ENCODE data around the gene SDK1.
"Not testable (repeated sequence)": the region's sequence is repeated elsewhere in the genome, so short reads cannot be mapped to it uniquely, and the experiment has no call there.

SDK1 gene

DNA sequence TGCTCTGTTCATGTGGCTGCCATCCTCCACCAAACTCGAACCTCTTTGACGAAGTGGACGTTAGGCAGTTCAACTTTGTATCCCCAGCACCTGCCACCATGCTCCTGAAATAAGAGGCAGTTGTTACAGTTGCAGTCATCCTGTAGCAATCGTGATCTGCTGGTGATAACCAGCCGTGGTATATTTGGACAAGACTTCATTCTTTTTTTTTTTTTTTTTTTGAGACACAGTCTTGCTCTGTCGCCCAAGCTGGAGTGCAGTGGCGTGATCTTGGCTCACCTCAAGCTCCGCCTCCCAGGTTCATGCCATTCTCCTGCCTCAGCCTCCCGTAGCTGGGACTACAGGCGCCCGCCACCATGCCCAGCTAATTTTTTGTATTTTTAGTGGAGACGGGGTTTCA lies 640.7 kb downstream of the SDK1 start:
- H3K4me3 ChIP-seq (ENCODE audit: insufficient read depth, low read depth, low read length, poor library complexity, severe bottlenecking); H3K27me3 ChIP-seq (replicated peaks; ENCODE audit: control insufficient read depth, insufficient read depth, low read length, poor library complexity, severe bottlenecking); H3K9me3 ChIP-seq (ENCODE audit: control insufficient read depth, low read length); H3K4me1 ChIP-seq (ENCODE audit: control insufficient read depth, insufficient read depth, low read length, poor library complexity, severe bottlenecking); DNase-seq; H3K36me3 ChIP-seq (ENCODE audit: control insufficient read depth, insufficient read depth, low read length); H3K27ac ChIP-seq (ENCODE audit: insufficient read depth, low read length, poor library complexity, severe bottlenecking): not testable (repeated sequence)

DNA sequence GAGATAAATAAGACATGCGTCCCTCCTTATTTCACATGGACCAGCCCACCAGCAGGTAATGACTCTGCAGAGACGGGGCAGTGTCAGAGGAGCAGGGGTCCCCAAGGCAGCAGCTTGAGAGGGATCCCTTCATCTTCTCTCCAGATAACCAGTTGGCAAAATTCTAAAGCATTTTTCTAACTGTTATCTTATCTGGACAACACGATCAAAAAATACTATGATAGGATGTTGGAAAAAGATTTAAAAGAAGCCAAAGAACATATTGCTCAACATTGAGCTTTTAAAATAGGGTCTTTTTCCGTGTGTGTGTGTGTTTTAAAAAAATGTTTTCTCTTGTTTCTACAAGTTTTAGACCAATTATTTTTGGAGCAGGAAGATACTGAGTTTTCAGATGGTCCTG lies 641.2 kb downstream of the SDK1 start:
- Histone ChIP-seq H3K27ac (ENCODE audit: insufficient read depth, low read length, poor library complexity, severe bottlenecking) (no peak overlapping the region), H3K36me3 (ENCODE audit: control insufficient read depth, insufficient read depth, low read length) (no peaks in the 10 kb centered on the region), H3K4me3 (ENCODE audit: insufficient read depth, low read depth, low read length, poor library complexity, severe bottlenecking) (no peak overlapping the region), H3K9me3 (ENCODE audit: control insufficient read depth, low read length) (no peaks in the 10 kb centered on the region), H3K27me3 (replicated peaks; ENCODE audit: control insufficient read depth, insufficient read depth, low read length, poor library complexity, severe bottlenecking) (no peaks in the 10 kb centered on the region), H3K4me1 (ENCODE audit: control insufficient read depth, insufficient read depth, low read length, poor library complexity, severe bottlenecking) (no peaks in the 10 kb centered on the region)
- DNase-seq = no peak

DNA sequence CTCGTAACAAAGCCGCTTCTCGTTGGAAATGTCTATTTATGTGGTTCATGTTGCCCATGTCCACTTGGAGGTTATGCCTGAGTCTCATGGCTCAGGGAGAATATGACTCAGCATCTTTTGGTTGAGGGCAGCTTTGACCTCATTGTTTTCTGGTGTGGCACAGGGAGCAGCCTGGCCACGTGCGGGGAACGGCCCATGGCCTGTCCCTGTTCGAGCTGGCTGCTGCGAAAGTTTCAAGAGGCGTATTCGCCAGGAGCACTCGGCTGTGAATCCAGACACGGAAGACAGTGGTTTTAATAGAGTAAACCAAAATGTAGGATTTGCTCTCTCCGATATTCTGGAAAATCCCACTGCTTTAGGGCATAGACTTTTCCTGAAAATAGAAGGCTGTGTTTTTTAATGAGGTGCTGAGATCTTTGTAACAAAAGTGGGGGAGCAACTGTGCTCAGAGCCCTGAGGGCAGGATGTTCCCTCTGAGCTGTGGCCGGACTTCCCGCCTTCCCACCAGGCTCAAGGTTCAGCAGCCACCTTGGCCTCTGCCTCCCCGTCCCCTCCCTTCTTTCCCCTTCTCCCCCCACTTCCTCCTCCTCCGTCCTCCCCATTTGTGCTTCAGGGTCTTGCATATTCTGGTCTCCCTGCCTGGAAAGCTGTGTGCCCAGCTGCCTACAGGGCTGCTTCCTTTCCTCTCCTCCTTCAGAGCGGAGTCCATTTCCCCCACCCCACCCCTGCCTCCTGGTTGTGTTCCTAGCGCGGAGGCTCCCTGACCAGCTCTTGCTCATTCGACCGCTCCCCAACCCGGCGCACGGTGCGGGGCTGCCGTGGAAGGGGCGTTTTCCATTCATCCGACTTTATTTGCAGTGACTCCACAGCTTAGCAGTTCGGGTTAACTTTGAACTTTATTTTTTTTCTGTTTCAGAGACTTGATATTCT lies 642.0 kb downstream of the SDK1 start:
- H3K4me3 ChIP-seq (ENCODE audit: insufficient read depth, low read depth, low read length, poor library complexity, severe bottlenecking) = no peak overlapping the region
- H3K27me3 ChIP-seq (replicated peaks; ENCODE audit: control insufficient read depth, insufficient read depth, low read length, poor library complexity, severe bottlenecking) = no peaks in the 10 kb centered on the region
- H3K9me3 ChIP-seq (ENCODE audit: control insufficient read depth, low read length) = no peaks in the 10 kb centered on the region
- no peaks in the 10 kb centered on the region for H3K4me1 ChIP-seq (ENCODE audit: control insufficient read depth, insufficient read depth, low read length, poor library complexity, severe bottlenecking)
- H3K27ac ChIP-seq (ENCODE audit: insufficient read depth, low read length, poor library complexity, severe bottlenecking) = no peak overlapping the region
- DNase-seq = no peak
- no peaks in the 10 kb centered on the region for H3K36me3 ChIP-seq (ENCODE audit: control insufficient read depth, insufficient read depth, low read length)

DNA sequence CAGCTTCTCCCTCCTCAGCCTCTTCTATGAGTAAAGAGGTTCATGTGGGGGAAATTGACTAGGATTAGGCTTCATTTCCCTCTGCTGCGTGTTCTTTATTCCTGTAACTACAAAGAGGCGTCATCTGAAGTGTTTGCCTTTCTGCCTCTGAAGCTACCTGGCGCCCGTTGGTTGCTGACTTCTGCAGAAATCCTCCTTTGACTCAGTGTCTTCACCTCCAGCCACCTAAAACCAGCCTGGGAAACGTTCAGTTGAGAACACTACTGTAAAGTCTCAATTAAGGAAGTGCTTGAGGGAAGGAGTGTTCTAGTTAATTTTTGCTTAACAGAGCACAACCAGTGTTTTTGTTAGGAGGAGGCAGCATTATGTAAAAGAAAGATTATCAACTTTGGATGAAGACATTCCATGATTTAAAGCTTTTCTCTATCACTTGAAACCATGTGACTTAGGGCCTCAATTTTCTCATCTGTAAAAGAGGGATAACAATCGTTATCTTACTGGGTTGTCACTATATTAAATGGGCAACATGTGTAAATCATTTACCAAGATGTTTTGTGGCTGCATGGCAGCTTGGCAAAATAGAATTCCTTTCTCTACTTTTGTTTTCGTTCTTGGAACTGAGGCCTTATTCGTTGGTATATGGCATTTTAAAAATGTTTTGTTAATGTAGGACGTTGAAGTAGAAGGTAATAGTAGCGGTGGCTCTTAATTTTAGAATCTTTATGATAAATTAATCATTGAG lies 642.9 kb downstream of the SDK1 start:
- DNase-seq = no peak
- no peaks in the 10 kb centered on the region for H3K36me3 ChIP-seq (ENCODE audit: control insufficient read depth, insufficient read depth, low read length)
- H3K27me3 ChIP-seq (replicated peaks; ENCODE audit: control insufficient read depth, insufficient read depth, low read length, poor library complexity, severe bottlenecking) = no peaks in the 10 kb centered on the region
- H3K4me1 ChIP-seq (ENCODE audit: control insufficient read depth, insufficient read depth, low read length, poor library complexity, severe bottlenecking) = no peaks in the 10 kb centered on the region
- no peaks in the 10 kb centered on the region for H3K9me3 ChIP-seq (ENCODE audit: control insufficient read depth, low read length)
- no peak overlapping the region for H3K27ac ChIP-seq (ENCODE audit: insufficient read depth, low read length, poor library complexity, severe bottlenecking)
- no peak overlapping the region for H3K4me3 ChIP-seq (ENCODE audit: insufficient read depth, low read depth, low read length, poor library complexity, severe bottlenecking)

DNA sequence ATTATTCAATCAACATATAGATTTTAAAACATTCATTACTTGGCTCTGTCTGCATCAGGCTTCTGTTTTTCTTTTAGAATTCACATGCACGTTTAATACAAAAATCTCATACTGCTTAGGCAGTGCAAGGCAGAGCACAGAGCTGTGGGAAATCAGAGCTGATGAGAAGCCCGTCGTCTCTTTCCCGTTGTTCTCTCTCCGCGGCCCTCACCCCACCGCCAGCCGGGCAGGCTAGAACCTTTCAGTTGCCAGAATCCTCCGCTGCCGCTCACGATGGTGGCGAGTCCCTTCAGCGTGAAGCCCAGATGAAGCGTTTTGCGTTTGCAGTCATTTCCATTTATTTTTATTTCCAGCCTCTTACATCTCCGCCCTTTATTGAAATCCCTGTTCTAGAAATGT lies 648.2 kb downstream of the SDK1 start:
- H3K9me3 ChIP-seq (ENCODE audit: control insufficient read depth, low read length) = no peaks in the 10 kb centered on the region
- no peaks in the 10 kb centered on the region for H3K27me3 ChIP-seq (replicated peaks; ENCODE audit: control insufficient read depth, insufficient read depth, low read length, poor library complexity, severe bottlenecking)
- no peaks in the 10 kb centered on the region for H3K36me3 ChIP-seq (ENCODE audit: control insufficient read depth, insufficient read depth, low read length)
- no peak for DNase-seq
- H3K27ac ChIP-seq (ENCODE audit: insufficient read depth, low read length, poor library complexity, severe bottlenecking) = no peak overlapping the region
- no peak overlapping the region for H3K4me3 ChIP-seq (ENCODE audit: insufficient read depth, low read depth, low read length, poor library complexity, severe bottlenecking)
- no peaks in the 10 kb centered on the region for H3K4me1 ChIP-seq (ENCODE audit: control insufficient read depth, insufficient read depth, low read length, poor library complexity, severe bottlenecking)

DNA sequence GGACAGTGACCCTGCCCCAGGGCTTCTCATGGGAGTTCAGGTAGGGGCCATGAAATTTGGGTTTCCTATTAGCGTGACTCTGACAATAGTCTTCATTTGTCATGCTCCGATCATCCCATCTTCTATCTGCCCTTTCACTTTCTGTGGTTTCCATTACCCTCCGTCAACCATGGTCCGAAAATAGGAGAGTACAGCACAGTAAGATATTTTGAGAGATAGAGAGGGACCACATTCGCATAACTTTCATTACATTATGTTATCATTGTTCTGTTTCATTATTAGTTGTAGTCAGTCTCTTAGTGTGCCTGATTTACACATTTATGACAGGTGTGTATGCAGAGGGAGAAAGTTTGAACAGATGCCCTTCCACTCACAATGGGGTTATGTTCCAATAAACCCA lies 649.2 kb downstream of the SDK1 start:
- Histone ChIP-seq H3K9me3 (ENCODE audit: control insufficient read depth, low read length) (no peaks in the 10 kb centered on the region), H3K36me3 (ENCODE audit: control insufficient read depth, insufficient read depth, low read length) (no peaks in the 10 kb centered on the region), H3K27ac (ENCODE audit: insufficient read depth, low read length, poor library complexity, severe bottlenecking) (no peak overlapping the region), H3K4me3 (ENCODE audit: insufficient read depth, low read depth, low read length, poor library complexity, severe bottlenecking) (no peak overlapping the region), H3K27me3 (replicated peaks; ENCODE audit: control insufficient read depth, insufficient read depth, low read length, poor library complexity, severe bottlenecking) (no peaks in the 10 kb centered on the region), H3K4me1 (ENCODE audit: control insufficient read depth, insufficient read depth, low read length, poor library complexity, severe bottlenecking) (no peaks in the 10 kb centered on the region)
- DNase-seq = no peak

DNA sequence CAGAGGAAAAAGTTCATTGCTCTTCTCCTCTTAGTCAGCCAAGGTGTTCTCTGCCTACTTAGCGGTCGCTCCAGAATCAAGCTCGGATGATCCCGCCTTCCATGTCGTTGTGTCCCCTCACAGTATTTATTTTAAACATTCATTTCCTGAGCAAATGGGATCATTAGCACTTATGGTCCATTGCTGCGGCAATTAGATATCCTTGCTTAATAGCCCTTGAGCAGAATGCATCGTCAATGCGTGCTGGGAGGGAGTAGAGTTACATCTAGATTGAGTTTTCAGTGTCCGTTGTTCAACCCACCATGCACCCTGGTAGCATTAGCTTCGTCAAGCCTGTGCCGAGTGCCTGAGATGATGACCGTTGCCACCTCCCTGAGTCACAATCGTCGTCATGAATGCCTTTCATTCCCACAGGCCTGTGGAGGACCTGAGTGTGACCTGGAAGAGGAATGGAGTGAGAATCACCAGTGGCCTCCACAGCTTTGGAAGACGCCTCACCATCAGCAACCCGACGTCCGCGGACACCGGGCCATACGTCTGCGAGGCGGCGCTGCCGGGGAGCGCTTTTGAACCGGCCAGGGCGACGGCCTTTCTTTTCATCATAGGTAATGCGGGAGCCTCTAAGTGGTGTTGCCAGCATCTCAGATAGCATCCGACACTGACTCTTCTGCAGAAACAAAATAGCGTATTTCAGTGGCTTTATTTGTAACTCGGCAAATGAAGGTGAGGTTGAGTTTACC lies 650.4 kb downstream of the SDK1 start:
- H3K9me3 ChIP-seq (ENCODE audit: control insufficient read depth, low read length) = no peaks in the 10 kb centered on the region
- H3K27ac ChIP-seq (ENCODE audit: insufficient read depth, low read length, poor library complexity, severe bottlenecking) = no peak overlapping the region
- no peaks in the 10 kb centered on the region for H3K4me1 ChIP-seq (ENCODE audit: control insufficient read depth, insufficient read depth, low read length, poor library complexity, severe bottlenecking)
- no peaks in the 10 kb centered on the region for H3K27me3 ChIP-seq (replicated peaks; ENCODE audit: control insufficient read depth, insufficient read depth, low read length, poor library complexity, severe bottlenecking)
- H3K4me3 ChIP-seq (ENCODE audit: insufficient read depth, low read depth, low read length, poor library complexity, severe bottlenecking) = no peak overlapping the region
- DNase-seq = no peak
- no peaks in the 10 kb centered on the region for H3K36me3 ChIP-seq (ENCODE audit: control insufficient read depth, insufficient read depth, low read length)

DNA sequence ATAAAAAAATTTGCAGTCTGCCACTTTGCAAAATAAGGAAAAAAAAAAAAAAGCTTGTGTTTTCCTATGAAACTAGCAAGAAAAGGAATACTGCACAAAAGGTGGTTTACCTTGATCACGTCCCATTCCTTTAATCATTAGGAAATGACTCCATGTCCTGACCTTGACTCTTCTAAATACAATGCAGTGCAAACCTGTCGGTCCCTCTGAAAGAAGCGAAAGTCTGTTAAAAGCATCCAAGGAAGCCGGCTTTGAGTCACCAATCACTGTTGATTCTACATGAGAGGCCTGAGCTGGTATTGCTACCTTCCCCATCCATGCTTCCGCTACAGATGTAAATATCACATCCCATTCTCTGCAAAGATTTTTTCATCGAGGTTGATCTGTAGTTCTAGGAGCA lies 652.1 kb downstream of the SDK1 start:
- Histone ChIP-seq H3K4me1 (ENCODE audit: control insufficient read depth, insufficient read depth, low read length, poor library complexity, severe bottlenecking) (no peaks in the 10 kb centered on the region), H3K9me3 (ENCODE audit: control insufficient read depth, low read length) (no peaks in the 10 kb centered on the region), H3K27ac (ENCODE audit: insufficient read depth, low read length, poor library complexity, severe bottlenecking) (no peak overlapping the region), H3K27me3 (replicated peaks; ENCODE audit: control insufficient read depth, insufficient read depth, low read length, poor library complexity, severe bottlenecking) (no peaks in the 10 kb centered on the region), H3K4me3 (ENCODE audit: insufficient read depth, low read depth, low read length, poor library complexity, severe bottlenecking) (no peak overlapping the region), H3K36me3 (ENCODE audit: control insufficient read depth, insufficient read depth, low read length) (no peaks in the 10 kb centered on the region)
- DNase-seq = no peak

DNA sequence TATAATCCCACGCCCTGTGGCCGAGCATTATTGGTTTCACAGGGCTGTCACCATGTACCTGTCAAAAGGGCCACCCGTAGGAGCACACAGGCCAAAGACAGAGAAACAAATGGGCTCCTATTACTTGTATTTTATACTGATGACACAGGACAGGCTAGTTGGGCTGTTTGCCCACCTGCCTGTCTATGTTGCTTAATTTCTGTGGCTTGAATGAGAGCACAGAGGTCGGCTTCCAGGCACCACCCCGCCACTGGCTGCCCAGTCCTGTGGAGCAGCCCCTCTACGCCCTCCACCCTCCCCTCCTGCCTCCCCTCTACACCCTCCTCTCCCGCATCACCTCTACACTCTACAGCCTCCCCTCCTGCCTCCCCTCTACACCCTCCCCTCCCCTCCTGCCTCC lies 652.9 kb downstream of the SDK1 start:
- Histone ChIP-seq H3K36me3 (ENCODE audit: control insufficient read depth, insufficient read depth, low read length) (no peaks in the 10 kb centered on the region), H3K4me1 (ENCODE audit: control insufficient read depth, insufficient read depth, low read length, poor library complexity, severe bottlenecking) (no peaks in the 10 kb centered on the region), H3K27ac (ENCODE audit: insufficient read depth, low read length, poor library complexity, severe bottlenecking) (no peak overlapping the region), H3K27me3 (replicated peaks; ENCODE audit: control insufficient read depth, insufficient read depth, low read length, poor library complexity, severe bottlenecking) (no peaks in the 10 kb centered on the region), H3K9me3 (ENCODE audit: control insufficient read depth, low read length) (no peaks in the 10 kb centered on the region), H3K4me3 (ENCODE audit: insufficient read depth, low read depth, low read length, poor library complexity, severe bottlenecking) (no peak overlapping the region)
- DNase-seq = no peak

DNA sequence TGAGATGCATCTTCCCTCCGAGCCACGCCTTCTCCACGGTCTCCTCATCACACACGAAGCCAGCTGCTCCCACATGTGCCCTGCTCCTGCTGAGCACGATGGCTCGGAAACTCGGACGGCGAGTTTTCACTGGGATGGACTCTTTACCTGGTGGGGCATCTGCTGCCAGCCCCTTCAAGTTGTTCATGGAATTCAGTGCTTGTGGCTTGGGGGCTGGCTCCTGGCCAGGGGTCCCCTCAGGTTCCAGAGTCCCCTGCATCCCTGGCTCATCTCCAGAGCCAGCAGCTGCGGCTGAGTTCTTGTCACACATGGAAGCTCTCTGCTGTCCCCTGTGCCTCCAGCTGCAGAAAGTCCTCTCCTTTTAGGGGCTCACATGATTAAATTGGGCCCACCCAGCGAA lies 654.0 kb downstream of the SDK1 start:
- Histone ChIP-seq H3K27me3 (replicated peaks; ENCODE audit: control insufficient read depth, insufficient read depth, low read length, poor library complexity, severe bottlenecking) (no peaks in the 10 kb centered on the region), H3K27ac (ENCODE audit: insufficient read depth, low read length, poor library complexity, severe bottlenecking) (no peak overlapping the region), H3K9me3 (ENCODE audit: control insufficient read depth, low read length) (no peaks in the 10 kb centered on the region), H3K36me3 (ENCODE audit: control insufficient read depth, insufficient read depth, low read length) (no peaks in the 10 kb centered on the region), H3K4me3 (ENCODE audit: insufficient read depth, low read depth, low read length, poor library complexity, severe bottlenecking) (no peak overlapping the region), H3K4me1 (ENCODE audit: control insufficient read depth, insufficient read depth, low read length, poor library complexity, severe bottlenecking) (no peaks in the 10 kb centered on the region)
- no peak for DNase-seq

All from effector memory CD4-positive, alpha-beta T cell (primary cell).